Left ventricle myocardium inferior (tissue), 1 donor: ENCODE results near the gene DNTTIP2. TPM values are rescaled to one million over a fixed set of nuclear protein-coding genes. Genes with fewer than 3 reads are reported as not detected.
A peak's percentile ranks its signal among the peaks of the same experiment; 100 is the strongest.

Experiments
- DNase-seq: peaks from one replicate; pipeline ENCODE4 v3.0.0-alpha.2; 2020
- H3K27ac ChIP-seq: fragments of 200-600 bp; replicated peaks from 2 replicates; pipeline ENCODE4 v1.8.0; 2021
- H3K27me3 ChIP-seq: fragments of 200-600 bp; 2 replicates; pipeline ENCODE4 v1.8.0; 2021; ENCODE audit warnings: low read depth
- H3K36me3 ChIP-seq: fragments of 200-600 bp; 2 replicates; pipeline ENCODE4 v1.8.0; 2021
- H3K4me1 ChIP-seq: fragments of 200-600 bp; 2 replicates; pipeline ENCODE4 v1.8.0; 2021
- H3K4me3 ChIP-seq: fragments of 200-600 bp; 2 replicates; pipeline ENCODE4 v1.8.0; 2021; ENCODE audit warnings: mild to moderate bottlenecking, moderate library complexity
- H3K9me3 ChIP-seq: fragments of 200-600 bp; replicated peaks from 2 replicates; pipeline ENCODE4 v1.8.0; 2021
- intact Hi-C: fragments of 100-400 bp; cut with micrococcal nuclease; formaldehyde crosslinking; loops from one replicate; pipeline ENCODE4 v1.11.0; 2022
- microRNA-seq: library from miRNA; unstranded; fragments of <30 nt; microRNA quantifications from one replicate; pipeline ENCODE4 v1.2.0, GENCODE V29; 2020
- total RNA-seq: library from RNA; stranded (reverse); fragmentation: NEBNext Ultra II Directional; extraction: Animal tissue kit (Norgen Biotek cat#: 25700); gene quantifications from one replicate; pipeline ENCODE4 v1.2.1, GENCODE V29; 2021
- TF ChIP-seq, protein P1 (sequence below): fragments of 200-600 bp; IDR thresholded peaks from 2 replicates; pipeline ENCODE4 v1.8.0; 2021; ENCODE audit warnings: antibody characterized with exemption, mild to moderate bottlenecking, borderline replicate concordance
- donor health status: DM: no; HTN: yes; CAD: no; lungs with severe emphysema.

DNTTIP2 gene
- total RNA-seq, 1 donor from 2014 or later: 40.0 TPM

DNA sequence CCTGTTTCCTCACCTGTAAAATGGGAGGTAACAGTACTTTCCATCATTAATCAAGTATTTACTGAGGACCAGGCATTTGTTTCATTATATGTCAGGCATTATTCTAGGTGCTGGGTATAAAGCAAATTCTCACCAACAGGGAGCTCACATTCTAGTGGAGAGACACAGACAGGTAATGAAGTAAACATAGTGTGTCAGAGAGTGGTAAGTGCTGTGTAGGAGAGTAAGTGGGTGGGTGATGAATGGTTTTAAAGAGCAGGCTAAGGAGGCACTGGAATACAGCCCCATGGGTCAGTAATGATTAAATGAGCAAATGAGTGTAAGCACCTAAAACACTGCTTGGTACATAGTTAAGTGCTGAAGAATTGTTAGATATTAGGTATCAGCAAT, 60.4 kb downstream of the DNTTIP2 start:
- no peak overlapping the region for H3K27ac ChIP-seq
- peaks cover 33% of the 10 kb centered on the region for H3K4me1 ChIP-seq
- no peaks in the 10 kb centered on the region for H3K9me3 ChIP-seq
- DNase-seq: no peak
- intact Hi-C loops: loop anchor here (10.0 kb wide), 1 partner anchor 384 kb away; no protein-coding TSS in a partner anchor
- no peaks in the 10 kb centered on the region for H3K36me3 ChIP-seq
- H3K27me3 ChIP-seq: no peaks in the 10 kb centered on the region
- TF ChIP-seq, protein P1, sequence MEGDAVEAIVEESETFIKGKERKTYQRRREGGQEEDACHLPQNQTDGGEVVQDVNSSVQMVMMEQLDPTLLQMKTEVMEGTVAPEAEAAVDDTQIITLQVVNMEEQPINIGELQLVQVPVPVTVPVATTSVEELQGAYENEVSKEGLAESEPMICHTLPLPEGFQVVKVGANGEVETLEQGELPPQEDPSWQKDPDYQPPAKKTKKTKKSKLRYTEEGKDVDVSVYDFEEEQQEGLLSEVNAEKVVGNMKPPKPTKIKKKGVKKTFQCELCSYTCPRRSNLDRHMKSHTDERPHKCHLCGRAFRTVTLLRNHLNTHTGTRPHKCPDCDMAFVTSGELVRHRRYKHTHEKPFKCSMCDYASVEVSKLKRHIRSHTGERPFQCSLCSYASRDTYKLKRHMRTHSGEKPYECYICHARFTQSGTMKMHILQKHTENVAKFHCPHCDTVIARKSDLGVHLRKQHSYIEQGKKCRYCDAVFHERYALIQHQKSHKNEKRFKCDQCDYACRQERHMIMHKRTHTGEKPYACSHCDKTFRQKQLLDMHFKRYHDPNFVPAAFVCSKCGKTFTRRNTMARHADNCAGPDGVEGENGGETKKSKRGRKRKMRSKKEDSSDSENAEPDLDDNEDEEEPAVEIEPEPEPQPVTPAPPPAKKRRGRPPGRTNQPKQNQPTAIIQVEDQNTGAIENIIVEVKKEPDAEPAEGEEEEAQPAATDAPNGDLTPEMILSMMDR: no peak
- no peak overlapping the region for H3K4me3 ChIP-seq

DNA sequence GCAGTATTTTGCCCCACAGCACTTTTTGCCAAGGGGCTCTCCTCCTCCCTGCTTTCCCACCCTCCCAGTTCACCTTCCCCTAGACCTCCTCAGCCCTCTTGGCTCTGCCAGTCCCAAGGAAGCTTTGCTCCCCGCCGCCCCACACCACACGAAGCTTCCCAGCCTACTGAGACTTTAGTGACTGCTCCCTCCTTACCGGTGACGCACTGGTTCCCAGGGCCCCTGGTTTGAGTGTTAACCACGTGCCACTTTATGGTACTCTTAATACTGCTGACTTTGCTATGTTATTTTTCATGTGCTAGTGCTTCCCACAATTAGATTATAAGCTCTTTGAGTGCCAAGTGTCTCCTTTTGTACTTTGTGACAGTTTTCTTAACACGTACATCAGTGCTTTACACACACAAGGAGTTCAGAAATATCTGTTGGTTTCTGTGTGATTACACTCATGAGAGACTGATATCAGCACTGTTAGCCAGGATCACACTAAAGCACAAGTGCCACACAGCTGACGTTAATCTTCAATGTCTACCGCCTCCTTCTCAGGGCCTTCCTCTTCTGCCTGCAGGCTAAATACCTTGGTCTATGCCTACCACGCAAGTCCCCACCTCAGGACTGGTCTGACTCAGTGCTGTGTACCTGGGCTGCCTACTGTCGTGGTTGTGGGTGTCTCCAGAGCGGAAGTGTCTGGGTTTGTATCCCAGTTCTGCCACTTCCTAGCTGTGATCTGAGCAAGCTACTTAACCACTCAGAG, 61.0 kb downstream of the DNTTIP2 start:
- Histone ChIP-seq H3K9me3 (no peaks in the 10 kb centered on the region), H3K27ac (peak overlapping the region; percentile 72), H3K4me3 (no peak overlapping the region), H3K4me1 (peaks cover 37% of the 10 kb centered on the region), H3K36me3 (no peaks in the 10 kb centered on the region), H3K27me3 (no peaks in the 10 kb centered on the region)
- intact Hi-C loops: loop anchor here (10.0 kb wide), 1 partner anchor 383 kb away; no protein-coding TSS in a partner anchor
- TF ChIP-seq, protein P1: no peak
- DNase-seq: no peak

DNA sequence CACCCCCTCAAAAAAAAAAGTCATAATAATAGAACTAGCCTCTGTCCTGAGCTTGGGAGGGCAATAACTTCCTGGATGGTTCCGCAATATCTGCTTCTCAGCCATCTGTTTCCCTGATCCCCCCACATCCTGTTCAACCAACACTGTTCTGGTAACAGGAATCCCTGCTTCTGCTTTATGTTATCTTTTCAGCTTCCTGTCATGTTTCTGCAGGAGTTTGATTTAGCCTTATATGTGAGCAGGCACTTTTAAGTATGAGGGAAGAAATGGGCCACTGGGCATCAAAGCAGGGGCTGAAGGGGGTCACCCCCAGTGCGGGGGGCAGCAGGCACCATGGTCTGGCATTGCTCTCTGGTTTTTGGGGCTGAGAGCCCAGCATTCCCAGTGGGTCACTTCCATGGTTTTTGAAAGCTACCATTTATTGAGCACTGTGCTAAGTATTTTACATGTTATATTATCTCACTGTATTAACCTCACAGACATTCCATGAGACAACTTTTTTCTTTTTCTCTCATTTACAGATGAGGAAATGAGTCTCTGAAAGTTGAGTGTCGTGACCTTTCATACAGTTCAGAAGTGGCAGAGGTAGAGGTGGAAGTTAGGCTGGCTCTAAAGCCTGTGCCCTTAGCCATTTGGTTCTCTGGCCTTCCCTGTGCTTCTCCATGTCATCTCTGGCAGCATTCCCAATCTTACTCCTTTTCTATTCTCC, 61.9 kb downstream of the DNTTIP2 start:
- intact Hi-C loops: loop anchor here (10.0 kb wide), 1 partner anchor 382 kb away; no protein-coding TSS in a partner anchor
- Histone ChIP-seq H3K36me3 (no peaks in the 10 kb centered on the region), H3K27ac (peak overlapping the region; percentile 72), H3K4me3 (no peak overlapping the region), H3K4me1 (peaks cover 45% of the 10 kb centered on the region), H3K27me3 (no peaks in the 10 kb centered on the region), H3K9me3 (no peaks in the 10 kb centered on the region)
- TF ChIP-seq, protein P1: no peak
- DNase-seq: no peak

Small RNA genes lying within 50 kb of the gene (microRNA-seq; reads per million reads assigned to microRNA genes)
- 3.7 reads per million, percentile 7 among the genes with 10 or more reads in this experiment for gene MIR760

Other genes with a start within 250 kb of the DNTTIP2 start
- gene BCAR3, start 197.4 kb downstream of the DNTTIP2 start, total RNA-seq: 23.5 TPM
- gene GCLM, start 30.2 kb upstream of the DNTTIP2 start, total RNA-seq: 11.4 TPM
- 0.11 TPM for gene ABCA4, start 241.9 kb upstream of the DNTTIP2 start, total RNA-seq